Immature natural killer cell (primary cell): ENCODE results near the gene TTLL5. TPM values are rescaled to one million over a fixed set of nuclear protein-coding genes. Genes with fewer than 3 reads are reported as not detected.

ENCODE experiments used
- DNase-seq, 3 donors: peaks; one replicate each; pipeline ENCODE4 v3.0.0; 2022; ENCODE audit warnings: mixed read lengths in 1 of 3
- H3K27ac Mint-ChIP-seq, 6 donors: one replicate each; pipeline ENCODE4 v1.8.0; 2020; ENCODE audit warnings: mixed read lengths in 6 of 6, mild to moderate bottlenecking in 5 of 6, inconsistent platforms in 4 of 6, moderate library complexity in 3 of 6
- H3K27me3 Mint-ChIP-seq, 3 donors: one replicate each; pipeline ENCODE4 v1.8.0; 2020 to 2021; ENCODE audit warnings: low read depth in 3 of 3, mild to moderate bottlenecking in 3 of 3, mixed read lengths in 3 of 3, moderate library complexity in 3 of 3, inconsistent platforms in 1 of 3
- H3K36me3 Mint-ChIP-seq, 3 donors: one replicate each; pipeline ENCODE4 v1.8.0; 2020; ENCODE audit warnings: mixed read lengths in 3 of 3, inconsistent platforms in 2 of 3, mild to moderate bottlenecking in 2 of 3
- H3K4me1 Mint-ChIP-seq, 2 donors: one replicate each; pipeline ENCODE4 v1.8.0; 2020; ENCODE audit warnings: inconsistent platforms in 2 of 2, mild to moderate bottlenecking in 2 of 2, mixed read lengths in 2 of 2, moderate library complexity in 1 of 2
- H3K4me3 Mint-ChIP-seq, 5 donors: one replicate each; pipeline ENCODE4 v1.8.0; 2020; ENCODE audit warnings: mild to moderate bottlenecking in 5 of 5, mixed read lengths in 5 of 5, inconsistent platforms in 3 of 5, moderate library complexity in 3 of 5
- H3K9me3 Mint-ChIP-seq, 6 donors: one replicate each; pipeline ENCODE4 v1.8.0; 2020; ENCODE audit warnings: mild to moderate bottlenecking in 6 of 6, mixed read lengths in 6 of 6, inconsistent platforms in 4 of 6, moderate library complexity in 3 of 6
- polyA plus RNA-seq, 3 donors: library from polyadenylated mRNA; unstranded; fragments of 300-500 nt; fragmentation: Illumina TruSeq; gene quantifications; one replicate each; pipeline ENCODE4 v1.2.3, GENCODE V29; 2021

Gene TTLL5, protein sequence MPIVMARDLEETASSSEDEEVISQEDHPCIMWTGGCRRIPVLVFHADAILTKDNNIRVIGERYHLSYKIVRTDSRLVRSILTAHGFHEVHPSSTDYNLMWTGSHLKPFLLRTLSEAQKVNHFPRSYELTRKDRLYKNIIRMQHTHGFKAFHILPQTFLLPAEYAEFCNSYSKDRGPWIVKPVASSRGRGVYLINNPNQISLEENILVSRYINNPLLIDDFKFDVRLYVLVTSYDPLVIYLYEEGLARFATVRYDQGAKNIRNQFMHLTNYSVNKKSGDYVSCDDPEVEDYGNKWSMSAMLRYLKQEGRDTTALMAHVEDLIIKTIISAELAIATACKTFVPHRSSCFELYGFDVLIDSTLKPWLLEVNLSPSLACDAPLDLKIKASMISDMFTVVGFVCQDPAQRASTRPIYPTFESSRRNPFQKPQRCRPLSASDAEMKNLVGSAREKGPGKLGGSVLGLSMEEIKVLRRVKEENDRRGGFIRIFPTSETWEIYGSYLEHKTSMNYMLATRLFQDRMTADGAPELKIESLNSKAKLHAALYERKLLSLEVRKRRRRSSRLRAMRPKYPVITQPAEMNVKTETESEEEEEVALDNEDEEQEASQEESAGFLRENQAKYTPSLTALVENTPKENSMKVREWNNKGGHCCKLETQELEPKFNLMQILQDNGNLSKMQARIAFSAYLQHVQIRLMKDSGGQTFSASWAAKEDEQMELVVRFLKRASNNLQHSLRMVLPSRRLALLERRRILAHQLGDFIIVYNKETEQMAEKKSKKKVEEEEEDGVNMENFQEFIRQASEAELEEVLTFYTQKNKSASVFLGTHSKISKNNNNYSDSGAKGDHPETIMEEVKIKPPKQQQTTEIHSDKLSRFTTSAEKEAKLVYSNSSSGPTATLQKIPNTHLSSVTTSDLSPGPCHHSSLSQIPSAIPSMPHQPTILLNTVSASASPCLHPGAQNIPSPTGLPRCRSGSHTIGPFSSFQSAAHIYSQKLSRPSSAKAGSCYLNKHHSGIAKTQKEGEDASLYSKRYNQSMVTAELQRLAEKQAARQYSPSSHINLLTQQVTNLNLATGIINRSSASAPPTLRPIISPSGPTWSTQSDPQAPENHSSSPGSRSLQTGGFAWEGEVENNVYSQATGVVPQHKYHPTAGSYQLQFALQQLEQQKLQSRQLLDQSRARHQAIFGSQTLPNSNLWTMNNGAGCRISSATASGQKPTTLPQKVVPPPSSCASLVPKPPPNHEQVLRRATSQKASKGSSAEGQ (N-terminal part only)
- polyA plus RNA-seq = 10 to 100 TPM in 1 of 3 donors, 1 to 10 TPM in 1, not detected in 1; 6.9 to 10.4 TPM

GRCh38 chr14:75660630-75661498, at the start of gene TTLL5, which contains the start of gene ERG28:
TSS of gene TTLL5 (plus strand) at chr14:75661246. CDS start at chr14:75663150, 1,904 bp downstream.
TSS of gene ERG28 (minus strand) at chr14:75660876. CDS start at chr14:75657502, 3,374 bp downstream.
- peak; percentile 94 to 96 (median 96) for DNase-seq

DNA sequence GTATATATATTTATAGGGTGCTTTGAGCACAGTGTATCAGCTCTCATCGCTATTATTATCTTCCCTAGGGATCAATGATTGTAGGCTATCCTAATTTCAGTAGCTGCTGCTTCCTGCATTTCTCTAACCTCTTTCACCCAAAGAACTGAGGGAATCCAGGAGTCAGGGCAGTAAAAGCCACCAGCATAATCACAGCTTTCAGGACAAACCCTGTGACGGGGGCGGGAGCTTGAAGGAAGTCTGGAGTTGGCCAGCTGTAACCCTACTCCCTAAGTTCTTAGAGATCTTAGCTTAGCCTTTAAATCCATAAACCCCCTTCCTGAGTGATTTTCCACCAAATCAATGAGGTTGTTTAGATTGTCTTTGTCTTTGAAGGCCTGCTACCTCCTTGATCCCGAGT, 48.9 kb upstream of the TTLL5 start:
- H3K36me3 Mint-ChIP-seq = no peaks in the 10 kb centered on the region
- no peaks in the 10 kb centered on the region for H3K4me1 Mint-ChIP-seq
- H3K27ac Mint-ChIP-seq = no peak overlapping the region
- no peaks in the 10 kb centered on the region for H3K9me3 Mint-ChIP-seq
- H3K4me3 Mint-ChIP-seq = no peak overlapping the region
- DNase-seq = no peak
- H3K27me3 Mint-ChIP-seq = peaks cover 0 to 8% (median 3%) of the 10 kb centered on the region in 3 donors

More at GRCh38 chr14:75660630-75661498, at the start of gene TTLL5, which contains the start of gene ERG28:
- H3K4me3 Mint-ChIP-seq = peak within 1 kb of the TSS; percentile 93 to 99 (median 96)
- H3K4me1 Mint-ChIP-seq = peaks cover 19 to 31% of the 10 kb centered on the region in 2 donors
- peak within 1 kb of the TSS; percentile 92 to 99 (median 96) for H3K27ac Mint-ChIP-seq
- no peaks in the 10 kb centered on the region for H3K9me3 Mint-ChIP-seq
- H3K36me3 Mint-ChIP-seq = peaks cover 1 to 3% (median 3%) of the 10 kb centered on the region in 3 donors
- H3K27me3 Mint-ChIP-seq = peaks cover 6 to 8% (median 8%) of the 10 kb centered on the region in 3 donors

- Mint-ChIP-seq H3K4me1 (no peaks in the 10 kb centered on the region), H3K27ac (no peak overlapping the region), H3K27me3 (peaks cover 0 to 8% (median 0%) of the 10 kb centered on the region in 3 donors), H3K36me3 (no peaks in the 10 kb centered on the region), H3K9me3 (no peaks in the 10 kb centered on the region), H3K4me3 (no peak overlapping the region)
- no peak for DNase-seq
Measured at GRCh38 chr14:75614179-75614578, 46.9 kb upstream of the TTLL5 start.

DNA sequence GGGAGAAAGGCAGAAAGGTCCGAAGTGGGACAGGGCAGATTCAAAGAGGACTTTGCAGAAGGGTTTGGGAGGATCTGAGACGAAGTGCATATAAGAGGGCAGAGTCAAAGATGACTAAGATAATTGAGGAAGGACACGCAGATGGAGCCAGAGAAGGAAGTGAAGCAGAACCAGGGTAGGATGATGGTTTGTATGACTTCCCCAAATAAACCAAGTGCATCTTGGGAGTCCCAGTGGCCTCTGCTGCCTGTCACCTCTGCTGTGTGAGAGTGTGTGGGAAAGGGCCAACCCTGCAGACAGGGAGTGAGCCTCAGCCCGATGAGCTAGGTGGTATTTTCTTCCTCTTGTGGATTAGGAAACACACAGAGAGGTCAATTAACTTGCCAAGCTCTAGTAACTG, 45.8 kb upstream of the TTLL5 start:
- Mint-ChIP-seq H3K4me3 (no peak overlapping the region), H3K9me3 (no peaks in the 10 kb centered on the region), H3K27ac (no peak overlapping the region), H3K4me1 (no peaks in the 10 kb centered on the region), H3K36me3 (no peaks in the 10 kb centered on the region), H3K27me3 (peaks cover 0 to 8% (median 4%) of the 10 kb centered on the region in 3 donors)
- DNase-seq = peak in 1 of 3 donors; percentile 1

- H3K36me3 Mint-ChIP-seq = peaks cover 0 to 3% (median 0%) of the 10 kb centered on the region in 3 donors
Measured at GRCh38 chr14:75619548-75619947, 41.5 kb upstream of the TTLL5 start.

GRCh38 chr14:75625034-75625433, 36.0 kb upstream of the TTLL5 start:
- H3K9me3 Mint-ChIP-seq = no peaks in the 10 kb centered on the region
- no peak overlapping the region for H3K27ac Mint-ChIP-seq
- peaks cover 2 to 3% (median 2%) of the 10 kb centered on the region in 3 donors for H3K27me3 Mint-ChIP-seq
- no peak overlapping the region for H3K4me3 Mint-ChIP-seq
- H3K4me1 Mint-ChIP-seq = no peaks in the 10 kb centered on the region
- DNase-seq = no peak
- peaks cover 0 to 11% (median 0%) of the 10 kb centered on the region in 3 donors for H3K36me3 Mint-ChIP-seq

More at GRCh38 chr14:75619548-75619947, 41.5 kb upstream of the TTLL5 start:
- Mint-ChIP-seq H3K27ac (no peak overlapping the region), H3K27me3 (peaks cover 0 to 8% (median 4%) of the 10 kb centered on the region in 3 donors), H3K4me1 (no peaks in the 10 kb centered on the region), H3K4me3 (no peak overlapping the region), H3K9me3 (no peaks in the 10 kb centered on the region)
- no peak for DNase-seq

GRCh38 chr14:75626396-75626795, 34.6 kb upstream of the TTLL5 start:
- no peak for DNase-seq
- Mint-ChIP-seq H3K27me3 (peaks cover 2 to 3% (median 2%) of the 10 kb centered on the region in 3 donors), H3K4me1 (no peaks in the 10 kb centered on the region), H3K9me3 (no peaks in the 10 kb centered on the region), H3K36me3 (peaks cover 0 to 11% (median 0%) of the 10 kb centered on the region in 3 donors), H3K27ac (no peak overlapping the region), H3K4me3 (no peak overlapping the region)

DNA sequence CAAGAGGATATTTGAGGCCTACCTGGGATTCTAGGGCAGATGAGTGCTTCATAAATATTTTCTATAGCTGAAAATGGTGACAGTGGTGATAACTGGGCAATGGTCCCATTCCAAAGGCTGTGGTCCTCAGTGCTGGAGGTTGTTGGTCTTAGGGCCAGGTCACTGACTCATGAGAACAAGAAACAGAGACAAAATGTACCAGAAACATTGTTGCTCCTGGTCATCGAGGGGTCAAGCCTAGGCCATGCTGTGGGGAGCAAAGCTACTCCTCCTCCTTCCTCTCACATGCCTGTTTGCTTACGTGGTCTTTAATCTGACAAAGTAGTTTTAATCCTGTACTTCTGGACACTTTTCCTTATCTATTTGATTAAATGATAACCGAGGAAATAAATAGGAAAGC, 34.2 kb upstream of the TTLL5 start:
- Mint-ChIP-seq H3K27me3 (peaks cover 2 to 3% (median 2%) of the 10 kb centered on the region in 3 donors), H3K4me3 (no peak overlapping the region), H3K27ac (no peak overlapping the region), H3K36me3 (peaks cover 0 to 11% (median 0%) of the 10 kb centered on the region in 3 donors), H3K9me3 (no peaks in the 10 kb centered on the region), H3K4me1 (no peaks in the 10 kb centered on the region)
- DNase-seq = no peak

- Mint-ChIP-seq H3K27me3 (peaks cover 2 to 3% (median 2%) of the 10 kb centered on the region in 3 donors), H3K4me1 (no peaks in the 10 kb centered on the region), H3K27ac (no peak overlapping the region), H3K36me3 (peaks cover 0 to 11% (median 0%) of the 10 kb centered on the region in 3 donors), H3K4me3 (no peak overlapping the region), H3K9me3 (no peaks in the 10 kb centered on the region)
- DNase-seq = no peak
Measured at GRCh38 chr14:75627406-75627805, 33.6 kb upstream of the TTLL5 start.

DNA sequence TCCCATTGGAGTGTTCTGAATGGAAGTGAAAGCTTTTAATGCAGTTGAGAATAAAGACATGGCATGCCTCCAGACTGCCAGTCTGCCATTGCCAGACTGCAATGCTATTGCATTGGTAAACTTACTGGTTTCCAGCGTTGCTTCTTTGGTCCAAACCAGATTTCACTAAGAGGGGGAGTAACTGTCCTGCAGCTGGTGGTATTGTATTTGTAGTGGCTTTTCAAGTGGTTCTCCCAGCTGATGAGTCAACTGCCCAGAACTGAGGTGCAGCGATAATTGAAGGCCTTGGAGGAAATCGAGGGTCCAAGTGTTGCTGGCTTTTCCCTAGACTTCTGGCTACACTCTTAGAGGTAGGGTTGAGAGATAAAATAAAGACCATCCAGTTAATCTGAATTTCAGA, 32.2 kb upstream of the TTLL5 start:
- Mint-ChIP-seq H3K27ac (no peak overlapping the region), H3K4me3 (no peak overlapping the region), H3K27me3 (peaks cover 0 to 2% (median 2%) of the 10 kb centered on the region in 3 donors), H3K36me3 (peaks cover 0 to 8% (median 0%) of the 10 kb centered on the region in 3 donors), H3K9me3 (no peaks in the 10 kb centered on the region), H3K4me1 (no peaks in the 10 kb centered on the region)
- no peak for DNase-seq

DNA sequence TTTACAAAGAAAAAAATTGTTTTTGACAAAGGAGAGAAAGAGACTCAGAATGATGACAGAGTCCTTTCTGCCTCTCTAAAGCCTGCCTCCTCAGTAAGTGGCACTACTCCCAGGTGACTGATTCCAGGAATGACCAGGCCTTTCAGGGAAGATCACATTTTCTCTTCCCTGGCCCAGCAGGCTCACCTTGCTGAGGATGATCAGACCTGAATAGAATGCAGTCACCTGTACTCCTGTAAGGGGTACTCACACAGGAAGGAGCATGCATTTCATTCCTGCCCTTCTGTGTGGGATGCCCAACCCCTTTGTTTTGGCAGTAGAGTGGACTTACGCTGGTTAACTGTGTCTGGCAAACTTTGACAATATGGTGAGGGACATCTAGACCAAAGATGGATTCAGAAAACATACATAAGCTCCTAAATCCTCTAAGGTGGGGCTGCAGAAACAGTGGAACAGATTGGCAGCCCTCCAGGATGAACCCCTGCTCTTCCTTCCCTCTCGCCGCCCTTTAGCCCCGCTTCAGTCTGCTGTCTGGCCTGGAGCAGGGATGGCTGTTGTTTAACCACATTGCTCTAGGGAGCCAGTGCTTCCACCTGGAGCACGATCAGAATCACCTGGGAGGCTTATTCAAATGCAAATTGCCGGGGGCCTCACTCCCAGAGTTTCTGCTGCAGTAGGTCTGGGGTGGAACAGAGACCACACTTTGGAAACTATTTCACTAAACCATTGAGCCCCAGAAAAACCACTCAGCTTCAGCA, 30.2 kb upstream of the TTLL5 start:
- Mint-ChIP-seq H3K4me1 (no peaks in the 10 kb centered on the region), H3K36me3 (peaks cover 0 to 8% (median 7%) of the 10 kb centered on the region in 3 donors)

GRCh38 chr14:75631453-75631831, 29.6 kb upstream of the TTLL5 start:
- peaks cover 0 to 7% (median 5%) of the 10 kb centered on the region in 3 donors for H3K36me3 Mint-ChIP-seq
- no peak for DNase-seq
- no peak overlapping the region for H3K4me3 Mint-ChIP-seq
- H3K4me1 Mint-ChIP-seq = no peaks in the 10 kb centered on the region
- H3K27me3 Mint-ChIP-seq = peaks cover 0 to 2% (median 0%) of the 10 kb centered on the region in 3 donors
- no peak overlapping the region for H3K27ac Mint-ChIP-seq
- no peaks in the 10 kb centered on the region for H3K9me3 Mint-ChIP-seq

More for the DNA sequence above, 30.2 kb upstream of the TTLL5 start:
- Mint-ChIP-seq H3K9me3 (no peaks in the 10 kb centered on the region), H3K27ac (no peak overlapping the region), H3K27me3 (peaks cover 0 to 2% (median 0%) of the 10 kb centered on the region in 3 donors), H3K4me3 (no peak overlapping the region)
- no peak for DNase-seq
